Activated CD4-positive, CD25-positive, alpha-beta regulatory T cell treated with anti-CD3 and anti-CD28 coated beads, Interleukin-2, amount 50 U/mL, for 72 hours (primary cell): ENCODE data around the gene MVK.

Experiments
- DNase-seq: peaks from one replicate; pipeline ENCODE4 v3.0.0; 2021

Gene MVK

GRCh38 chr12:109547286-109547685, 26.3 kb upstream of the MVK start:
- DNase-seq = no peak

GRCh38 chr12:109548258-109548657, 25.3 kb upstream of the MVK start:
- DNase-seq = no peak

GRCh38 chr12:109549613-109550270, 23.9 kb upstream of the MVK start:
- no peak for DNase-seq

- no peak for DNase-seq
Measured at GRCh38 chr12:109550281-109550680, 23.3 kb upstream of the MVK start.

- DNase-seq = no peak
Measured at GRCh38 chr12:109551108-109551507, 22.5 kb upstream of the MVK start.

GRCh38 chr12:109552971-109553370, 20.6 kb upstream of the MVK start:
- no peak for DNase-seq

- no peak for DNase-seq
Measured at GRCh38 chr12:109553483-109553882, 20.1 kb upstream of the MVK start.

GRCh38 chr12:109553906-109554500, 19.6 kb upstream of the MVK start:
- DNase-seq = no peak

- no peak for DNase-seq
Measured at GRCh38 chr12:109554761-109555160, 18.8 kb upstream of the MVK start.

GRCh38 chr12:109555431-109556315, 17.9 kb upstream of the MVK start:
- DNase-seq = no peak

GRCh38 chr12:109557200-109557599, 16.4 kb upstream of the MVK start:
- no peak for DNase-seq

- DNase-seq = no peak
Measured at GRCh38 chr12:109557805-109558204, 15.8 kb upstream of the MVK start.

GRCh38 chr12:109558374-109559199, 15.0 kb upstream of the MVK start:
- DNase-seq = no peak

- no peak for DNase-seq
Measured at GRCh38 chr12:109559200-109559505, 14.4 kb upstream of the MVK start.

GRCh38 chr12:109559601-109560000, 14.0 kb upstream of the MVK start:
- DNase-seq = no peak

- no peak for DNase-seq
Measured at GRCh38 chr12:109560867-109561710, 12.5 kb upstream of the MVK start.

GRCh38 chr12:109561711-109562030, 11.9 kb upstream of the MVK start:
- DNase-seq = no peak

- DNase-seq = no peak
Measured at GRCh38 chr12:109562871-109563270, 10.7 kb upstream of the MVK start.

GRCh38 chr12:109563291-109564284, 10.0 kb upstream of the MVK start:
- DNase-seq = no peak

GRCh38 chr12:109566424-109566823, 7.2 kb upstream of the MVK start:
- DNase-seq = no peak

- no peak for DNase-seq
Measured at GRCh38 chr12:109567296-109567695, 6.3 kb upstream of the MVK start.
